Ectodermal cell (in vitro differentiated cells): Measurements from ENCODE around the gene TTLL4.
"Not testable (repeated sequence)": the region's sequence is repeated elsewhere in the genome, so short reads cannot be mapped to it uniquely, and the experiment has no call there.

ENCODE experiments used
- H3K27ac ChIP-seq: 2 replicates; pipeline ENCODE4 v1.7.0; 2013; ENCODE audit warnings: mild to moderate bottlenecking, low read depth, low read length; ENCODE audit not compliant: insufficient read depth, poor library complexity, severe bottlenecking
- H3K27me3 ChIP-seq: 2 replicates; pipeline ENCODE4 v1.7.0; 2013; ENCODE audit warnings: mild to moderate bottlenecking, low read length; ENCODE audit not compliant: insufficient read depth, control insufficient read depth, poor library complexity, severe bottlenecking
- H3K36me3 ChIP-seq: one replicate; pipeline ENCODE4 v1.7.0; 2013; ENCODE audit warnings: low read length; ENCODE audit not compliant: control insufficient read depth, insufficient read depth
- H3K4me1 ChIP-seq: one replicate; pipeline ENCODE4 v1.7.0; 2013; ENCODE audit warnings: low read length; ENCODE audit not compliant: control insufficient read depth, insufficient read depth
- H3K4me3 ChIP-seq: 2 replicates; pipeline ENCODE4 v1.7.0; 2013; ENCODE audit warnings: low read depth, low read length, control low read depth; ENCODE audit not compliant: insufficient read depth
- H3K9me3 ChIP-seq: 2 replicates; pipeline ENCODE4 v1.7.0; 2013; ENCODE audit warnings: mild to moderate bottlenecking, low read length, moderate library complexity; ENCODE audit not compliant: control insufficient read depth
- WGBS, 2 experiments: methylation state at CpG; one replicate each; pipeline ENCODE4 v1.1.7; 2013; ENCODE audit warnings: missing lambda C conversion rate in 2 of 2; 5-methylcytosine and 5-hydroxymethylcytosine counted together

Gene TTLL4

DNA sequence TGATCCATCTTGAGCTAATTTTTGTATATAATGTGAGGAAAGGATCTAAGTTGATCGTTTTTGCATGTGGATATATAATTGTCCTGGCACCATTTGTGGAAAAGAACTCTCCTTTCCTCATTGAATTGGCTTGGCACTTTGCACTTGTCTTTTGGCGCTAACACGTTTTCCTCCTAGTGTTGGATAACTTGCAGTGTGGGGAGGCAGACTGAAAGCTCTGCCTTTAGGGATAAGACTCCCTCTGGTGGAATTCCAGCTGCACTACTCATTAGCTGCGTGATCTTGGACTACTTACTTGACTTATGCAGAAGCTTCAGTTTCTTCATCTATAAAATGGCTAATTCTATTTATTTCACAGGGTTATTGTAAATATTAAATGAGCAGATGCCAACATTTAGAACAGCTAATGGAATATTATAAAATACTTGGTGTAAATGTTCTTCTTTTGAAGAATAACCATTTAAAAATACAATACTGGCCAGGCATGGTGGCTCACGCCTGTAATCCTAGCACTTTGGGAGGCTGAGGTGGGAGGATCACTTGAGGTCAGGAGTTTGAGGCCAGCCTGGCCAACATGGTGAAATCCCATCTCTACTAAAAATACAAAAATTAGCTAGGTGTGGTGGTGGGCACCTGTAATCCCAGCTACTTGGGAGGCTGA, 23.1 kb upstream of the TTLL4 start:
- 14 to 40% methylated on average over 4 to 5 of the region's 5 CpGs for WGBS, 2 experiments
- not testable (repeated sequence) for H3K27me3 ChIP-seq, H3K4me3 ChIP-seq, H3K9me3 ChIP-seq, H3K4me1 ChIP-seq, H3K27ac ChIP-seq
- peaks cover 28% of the 10 kb centered on the region for H3K36me3 ChIP-seq

DNA sequence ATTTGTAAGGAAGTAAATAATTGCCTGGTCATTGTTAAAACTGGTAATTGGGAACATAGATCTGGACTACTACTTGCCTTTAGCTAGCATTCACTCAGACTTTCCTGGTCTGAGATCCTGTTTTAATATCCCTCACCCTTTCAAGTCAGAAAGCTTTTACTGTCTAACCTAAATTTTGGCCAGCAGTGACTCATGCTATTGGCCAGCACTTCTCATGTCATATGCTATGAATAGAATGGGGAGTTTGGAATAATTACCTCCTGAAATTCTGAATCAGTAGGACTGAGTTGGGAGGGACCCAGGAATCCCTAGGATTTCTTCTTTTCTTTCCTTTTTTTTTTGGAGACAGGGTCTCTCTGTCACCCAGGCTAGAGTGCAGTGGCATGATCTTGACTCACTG, 19.4 kb upstream of the TTLL4 start:
- no peak overlapping the region for H3K27ac ChIP-seq
- no peaks in the 10 kb centered on the region for H3K9me3 ChIP-seq
- H3K27me3 ChIP-seq = no peaks in the 10 kb centered on the region
- no peak overlapping the region for H3K4me3 ChIP-seq
- H3K4me1 ChIP-seq = peaks cover 12% of the 10 kb centered on the region
- peaks cover 30% of the 10 kb centered on the region for H3K36me3 ChIP-seq

DNA sequence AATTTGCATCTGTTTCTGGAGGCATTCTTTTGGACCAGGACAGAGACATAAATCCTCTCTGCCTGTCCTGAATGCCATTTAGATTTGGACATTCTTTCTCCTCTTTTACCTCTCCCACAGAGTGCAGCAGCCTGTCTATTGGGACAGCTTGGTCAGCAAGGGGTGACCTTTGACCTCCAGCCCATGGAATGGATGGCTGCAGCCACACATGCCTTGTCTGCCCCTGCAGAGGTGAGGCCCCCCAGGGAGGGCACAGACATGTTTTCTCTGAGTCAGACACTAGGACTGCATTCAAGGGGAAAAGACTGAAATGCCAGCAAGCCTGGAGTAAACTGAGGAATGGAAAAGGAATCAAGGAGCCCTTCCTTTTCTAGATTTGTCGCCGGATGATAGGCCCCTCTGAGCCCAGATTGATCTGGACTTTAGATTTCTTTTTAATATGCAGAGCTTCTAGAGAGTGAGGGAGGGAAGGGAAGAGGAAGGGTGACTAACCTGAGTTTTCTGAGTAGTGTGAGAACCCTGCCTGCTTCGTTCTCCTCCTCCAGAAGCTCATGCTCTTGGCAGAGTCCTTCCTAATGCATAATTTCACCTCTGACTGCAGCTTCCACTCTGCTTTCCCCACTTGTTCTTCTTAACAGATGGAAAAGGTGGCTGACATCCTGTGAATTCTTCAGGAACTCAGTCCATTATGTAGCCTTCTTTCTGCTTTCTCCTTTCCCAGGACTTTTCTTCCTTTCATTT, 16.1 kb upstream of the TTLL4 start:
- no peak overlapping the region for H3K4me3 ChIP-seq
- H3K27ac ChIP-seq = peak overlapping the region; percentile 72
- H3K36me3 ChIP-seq = peaks cover 25% of the 10 kb centered on the region
- peaks cover 12% of the 10 kb centered on the region for H3K4me1 ChIP-seq
- no peaks in the 10 kb centered on the region for H3K9me3 ChIP-seq
- WGBS, 2 experiments = 82 to 83% methylated on average over 3 of the region's 3 CpGs
- H3K27me3 ChIP-seq = no peaks in the 10 kb centered on the region

DNA sequence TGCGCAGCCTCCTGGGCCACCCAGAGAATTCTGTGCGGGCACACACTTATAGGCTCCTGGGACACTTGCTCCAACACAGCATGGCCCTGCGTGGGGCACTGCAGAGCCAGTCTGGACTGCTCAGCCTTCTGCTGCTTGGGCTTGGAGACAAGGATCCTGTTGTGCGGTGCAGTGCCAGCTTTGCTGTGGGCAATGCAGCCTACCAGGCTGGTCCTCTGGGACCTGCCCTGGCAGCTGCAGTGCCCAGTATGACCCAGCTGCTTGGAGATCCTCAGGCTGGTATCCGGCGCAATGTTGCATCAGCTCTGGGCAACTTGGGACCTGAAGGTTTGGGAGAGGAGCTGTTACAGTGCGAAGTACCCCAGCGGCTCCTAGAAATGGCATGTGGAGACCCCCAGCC, 11.8 kb upstream of the TTLL4 start:
- Histone ChIP-seq H3K36me3 (peaks cover 10% of the 10 kb centered on the region), H3K27ac (no peak overlapping the region), H3K27me3 (no peaks in the 10 kb centered on the region), H3K4me1 (peaks cover 11% of the 10 kb centered on the region), H3K9me3 (no peaks in the 10 kb centered on the region), H3K4me3 (no peak overlapping the region)
- whole genome bisulfite sequencing, 2 experiments = 96 to 97% methylated on average over 8 of the region's 8 CpGs

DNA sequence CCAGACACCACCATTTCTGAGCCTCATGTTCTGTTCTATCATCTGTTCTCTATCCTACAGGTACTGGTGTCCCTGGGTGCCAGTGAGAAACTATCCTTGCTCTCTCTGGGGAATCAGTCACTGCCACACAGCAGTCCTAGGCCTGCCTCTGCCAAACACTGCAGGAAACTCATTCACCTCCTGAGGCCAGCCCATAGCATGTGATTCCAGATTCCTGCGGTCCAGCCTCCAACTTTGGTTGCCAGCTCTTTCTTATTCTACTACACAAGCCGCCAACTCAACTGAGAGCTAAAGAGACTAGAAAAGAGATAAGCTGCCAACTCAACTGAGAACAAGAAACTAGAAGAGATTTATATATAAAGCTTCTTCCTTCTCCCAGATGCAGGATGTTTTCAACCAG, 8.8 kb upstream of the TTLL4 start:
- Histone ChIP-seq H3K9me3 (no peaks in the 10 kb centered on the region), H3K27ac (no peak overlapping the region), H3K4me3 (no peak overlapping the region), H3K27me3 (no peaks in the 10 kb centered on the region), H3K4me1 (no peaks in the 10 kb centered on the region), H3K36me3 (peaks cover 10% of the 10 kb centered on the region)
- 94 to 97% methylated on average over 2 of the region's 2 CpGs for WGBS, 2 experiments

DNA sequence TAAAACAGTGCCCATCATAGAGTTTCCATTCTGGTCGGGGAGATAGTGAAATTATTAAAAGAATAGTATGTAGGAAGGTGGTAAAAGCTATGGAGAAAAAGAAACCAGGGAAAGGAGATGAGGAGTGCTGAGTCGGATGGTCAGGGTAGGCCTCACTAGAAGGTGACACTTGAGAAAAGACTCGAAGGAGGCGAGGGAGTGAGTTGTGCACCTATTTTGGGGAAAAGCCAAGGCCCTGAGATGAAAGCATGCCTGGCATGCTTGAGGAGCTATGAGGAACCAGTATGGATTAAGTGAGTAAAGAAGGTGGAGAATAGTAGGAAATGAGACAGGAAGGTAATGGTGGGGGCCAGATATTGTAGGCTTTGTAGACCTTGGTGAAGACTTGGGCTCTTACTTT, 7.3 kb upstream of the TTLL4 start:
- H3K36me3 ChIP-seq = peaks cover 10% of the 10 kb centered on the region
- H3K27me3 ChIP-seq = no peaks in the 10 kb centered on the region
- H3K4me3 ChIP-seq = no peak overlapping the region
- no peak overlapping the region for H3K27ac ChIP-seq
- H3K9me3 ChIP-seq = no peaks in the 10 kb centered on the region
- WGBS, 2 experiments = 91 to 94% methylated on average over 4 of the region's 4 CpGs
- no peaks in the 10 kb centered on the region for H3K4me1 ChIP-seq

DNA sequence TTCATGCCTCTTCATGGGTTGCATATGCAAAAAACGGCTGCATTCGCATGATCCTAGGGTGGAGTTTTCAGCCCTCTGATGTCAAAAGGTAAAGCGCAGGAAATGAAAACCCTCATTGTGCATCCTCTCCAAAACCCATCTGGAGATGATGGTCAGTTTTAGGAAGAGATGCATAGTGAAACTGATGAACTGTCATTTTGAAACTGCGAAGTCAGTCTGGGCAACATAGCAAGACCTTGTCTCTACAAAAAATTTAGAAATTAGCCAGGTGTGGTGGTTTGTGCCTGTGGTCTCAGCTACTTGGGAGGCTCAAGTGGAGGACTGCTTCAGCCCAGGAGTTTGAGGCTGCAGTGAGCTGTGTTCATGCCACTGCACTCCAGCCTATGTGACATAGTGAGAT, 2.5 kb upstream of the TTLL4 start:
- Histone ChIP-seq H3K4me3 (no peak overlapping the region), H3K36me3 (no peaks in the 10 kb centered on the region), H3K4me1 (peaks cover 4% of the 10 kb centered on the region), H3K27ac (no peak overlapping the region), H3K9me3 (no peaks in the 10 kb centered on the region), H3K27me3 (no peaks in the 10 kb centered on the region)
- WGBS, 2 experiments = 90 to 96% methylated on average over 4 of the region's 4 CpGs

DNA sequence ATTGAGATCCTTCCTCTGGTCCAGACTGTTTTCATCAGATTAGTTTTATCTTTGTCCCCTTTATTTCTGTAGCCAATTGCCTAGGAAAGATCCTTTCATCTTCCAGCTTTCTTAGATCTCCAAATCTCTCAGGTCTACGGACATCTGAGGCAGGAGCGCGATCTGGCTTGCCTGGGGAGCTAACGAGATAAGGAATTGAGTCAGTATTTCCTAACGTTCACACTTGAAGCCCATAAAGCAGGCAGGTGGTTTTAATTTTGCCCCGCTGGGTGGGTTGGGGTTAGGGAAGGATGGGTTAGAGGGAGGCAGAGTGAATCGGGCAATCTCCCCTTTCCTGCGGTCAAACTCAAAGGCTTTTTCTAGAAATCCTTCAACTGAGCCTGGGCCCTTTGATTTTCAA, 727 bp upstream of the TTLL4 start:
- H3K27ac ChIP-seq = no peak overlapping the region
- peaks cover 4% of the 10 kb centered on the region for H3K4me1 ChIP-seq
- 91 to 94% methylated on average over 8 of the region's 8 CpGs for WGBS, 2 experiments
- H3K36me3 ChIP-seq = no peaks in the 10 kb centered on the region
- no peaks in the 10 kb centered on the region for H3K9me3 ChIP-seq
- no peaks in the 10 kb centered on the region for H3K27me3 ChIP-seq
- H3K4me3 ChIP-seq = peak overlapping the region; percentile 70

DNA sequence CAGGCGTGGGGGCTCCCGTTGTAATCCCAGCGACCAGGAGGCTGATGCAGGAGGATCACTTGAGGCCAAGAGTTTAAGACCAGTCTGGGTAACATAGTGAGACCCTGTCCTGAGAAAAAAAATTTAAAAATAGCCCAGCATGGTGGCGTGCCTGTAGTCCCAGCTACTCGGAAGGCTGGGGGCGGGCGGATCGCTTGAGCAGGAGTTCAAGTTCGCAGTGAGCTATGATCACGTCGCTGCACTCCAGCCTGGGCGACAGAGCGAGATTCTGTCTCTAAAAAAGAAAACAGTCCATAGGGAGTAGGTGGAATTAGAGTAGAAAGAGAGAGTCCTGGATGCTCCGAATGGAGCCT, 325 bp upstream of the TTLL4 start:
- no peak overlapping the region for H3K27ac ChIP-seq
- peaks cover 4% of the 10 kb centered on the region for H3K4me1 ChIP-seq
- whole genome bisulfite sequencing, 2 experiments = 63 to 65% methylated on average over 14 of the region's 14 CpGs
- no peaks in the 10 kb centered on the region for H3K27me3 ChIP-seq
- no peaks in the 10 kb centered on the region for H3K9me3 ChIP-seq
- H3K4me3 ChIP-seq = peak overlapping the region; percentile 70
- peaks cover 3% of the 10 kb centered on the region for H3K36me3 ChIP-seq

DNA sequence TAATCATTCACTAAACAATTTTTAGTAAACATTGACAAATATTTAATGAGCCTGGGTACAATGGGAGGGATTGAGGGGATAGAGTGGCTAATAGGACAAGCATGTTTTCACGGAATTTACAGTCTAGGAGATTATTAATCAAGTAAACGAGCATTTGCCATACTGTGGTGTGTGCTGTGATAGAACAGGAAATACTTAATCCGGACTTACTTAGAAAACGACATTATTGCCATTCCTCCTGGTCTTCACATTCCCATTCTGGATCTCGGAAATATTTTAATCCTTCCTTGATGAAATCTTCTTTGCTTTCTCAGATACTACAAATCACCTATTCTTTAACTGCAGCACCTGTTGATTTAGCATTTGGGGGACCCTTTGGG, 905 bp downstream of the TTLL4 start:
- Histone ChIP-seq H3K4me1 (peaks cover 4% of the 10 kb centered on the region), H3K27me3 (no peaks in the 10 kb centered on the region), H3K36me3 (peaks cover 3% of the 10 kb centered on the region), H3K4me3 (peak overlapping the region; percentile 70), H3K27ac (no peak overlapping the region), H3K9me3 (no peaks in the 10 kb centered on the region)
- 22 to 32% methylated on average over 5 of the region's 5 CpGs for WGBS, 2 experiments
